RKO (cell line): ENCODE results near the gene SLC7A6.
"Not testable (repeated sequence)": the region's sequence is repeated elsewhere in the genome, so short reads cannot be mapped to it uniquely, and the experiment has no call there.

Experiments used
- DNase-seq: peaks from one replicate; pipeline ENCODE4 v3.0.0-alpha.2; 2016; ENCODE audit warnings: low spot score

SLC7A6 gene

DNA sequence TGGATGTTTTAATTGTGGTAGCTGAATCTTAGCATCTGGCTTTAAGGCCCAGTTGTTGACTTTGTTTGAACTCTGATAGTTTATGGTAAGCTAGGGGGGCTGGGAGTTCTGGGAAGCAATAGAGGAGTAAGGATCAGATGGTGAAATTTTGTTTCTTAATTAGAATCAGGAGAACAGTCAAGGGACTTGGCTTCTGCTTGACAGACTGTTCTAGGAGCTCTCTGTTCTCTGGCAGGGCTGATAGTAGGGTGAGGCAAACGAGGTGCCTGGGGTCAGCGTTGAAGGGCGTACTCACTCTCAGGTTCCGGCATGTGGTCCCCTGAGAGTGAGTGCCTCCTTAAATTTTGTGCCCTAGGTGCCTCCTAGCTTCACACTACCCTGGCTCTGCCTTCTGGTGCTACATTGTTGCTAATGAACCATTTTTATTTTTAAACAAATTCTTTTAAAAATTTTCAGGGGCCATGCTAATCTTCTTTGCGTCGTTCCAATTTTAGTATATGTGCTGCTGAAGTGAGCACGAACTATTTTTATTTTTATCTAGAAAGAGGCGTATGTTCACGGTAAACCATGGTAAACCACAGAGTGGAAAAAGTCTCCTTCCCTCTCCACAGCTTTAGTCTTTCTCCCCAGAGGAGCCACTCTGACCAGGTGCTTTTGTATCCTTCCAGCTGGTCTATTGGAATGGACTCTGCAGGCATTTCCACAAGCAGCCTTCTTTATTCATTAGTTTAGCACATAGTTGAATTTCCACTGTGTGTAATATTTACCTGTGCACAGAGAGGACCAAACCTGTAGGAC, 19.7 kb downstream of the SLC7A6 start:
- DNase-seq = no peak

DNA sequence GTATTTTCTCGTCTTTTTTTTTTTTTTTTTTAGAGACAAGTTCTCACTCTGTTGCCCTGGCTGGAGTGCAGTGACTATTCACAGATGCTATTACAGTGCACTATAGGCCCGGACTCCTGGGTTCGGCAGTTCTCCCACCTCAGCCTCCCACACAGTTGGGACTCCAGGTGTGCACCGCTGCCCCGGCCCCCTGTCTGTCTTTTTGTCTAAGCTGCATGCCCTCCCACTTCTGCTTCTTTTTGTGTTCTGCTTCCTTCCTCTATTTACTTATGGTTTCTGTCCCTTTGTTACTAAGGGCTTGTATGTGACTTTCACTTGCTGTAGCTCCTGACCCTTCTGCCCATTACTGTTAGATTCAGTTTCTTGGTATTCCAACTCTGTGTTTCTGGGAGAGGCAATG, 20.5 kb downstream of the SLC7A6 start:
- no peak for DNase-seq

DNA sequence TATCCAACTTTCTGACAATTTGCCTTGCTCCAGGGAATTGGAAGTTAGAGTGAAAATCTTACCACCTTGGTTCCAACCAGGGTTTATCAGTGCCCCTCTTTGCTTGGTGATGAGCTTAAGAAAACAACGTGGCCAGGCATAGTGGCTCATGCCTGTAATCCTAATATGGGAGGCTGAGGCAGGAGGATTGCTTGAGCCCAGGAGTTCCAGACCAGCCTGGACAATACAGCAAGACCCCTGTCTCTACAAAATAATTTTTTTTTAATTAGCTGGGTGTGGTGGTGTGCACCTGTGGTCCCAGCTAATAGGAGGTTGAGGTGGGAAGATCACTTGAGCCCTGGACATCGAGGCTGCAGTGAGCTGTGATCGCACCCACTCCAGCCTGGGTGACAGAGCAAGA, 21.4 kb downstream of the SLC7A6 start:
- DNase-seq = no peak

DNA sequence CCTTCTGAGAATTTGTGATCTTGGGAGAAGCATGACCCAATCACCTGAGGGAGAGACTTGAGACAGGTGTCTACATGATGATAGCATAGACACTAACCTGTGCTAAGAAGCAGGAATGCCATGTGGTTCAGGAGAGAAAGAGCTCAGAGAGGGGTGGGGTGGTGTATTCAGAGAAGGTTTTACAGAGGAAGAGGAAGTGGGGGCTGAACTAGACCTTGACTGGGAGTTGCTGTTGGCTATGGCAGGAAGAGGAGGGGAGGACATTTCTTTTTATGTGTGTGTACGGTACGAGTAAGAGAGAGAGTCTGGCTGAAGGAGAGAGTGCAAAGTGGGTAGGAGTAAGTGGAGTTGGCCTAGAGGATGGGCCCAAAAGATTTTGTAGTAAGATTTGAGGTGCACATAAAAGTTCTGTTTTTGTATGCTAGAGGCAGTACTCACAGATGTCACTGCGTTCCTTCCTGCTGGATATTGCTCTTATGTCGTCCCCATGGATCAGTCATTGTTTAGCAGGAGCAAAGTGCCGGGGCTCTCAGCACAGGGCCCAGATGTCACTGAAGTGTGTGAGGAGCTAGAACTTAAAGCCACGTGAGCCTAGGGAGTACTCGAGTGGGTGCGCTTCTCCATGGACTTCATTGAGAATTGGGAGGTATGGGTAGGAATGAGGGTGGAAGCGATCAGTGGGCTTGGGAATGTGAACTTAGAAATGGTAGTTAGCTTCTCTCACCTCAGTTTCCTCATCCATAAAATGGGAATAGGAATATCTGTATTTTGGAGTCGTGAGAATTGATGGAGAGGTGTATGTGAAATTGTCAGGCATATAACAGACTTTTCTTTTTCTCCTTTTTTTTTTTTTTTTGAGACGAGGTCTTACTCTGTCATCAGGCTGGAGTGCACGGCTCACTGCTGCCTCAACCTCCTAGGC, 22.1 kb downstream of the SLC7A6 start:
- no peak for DNase-seq

DNA sequence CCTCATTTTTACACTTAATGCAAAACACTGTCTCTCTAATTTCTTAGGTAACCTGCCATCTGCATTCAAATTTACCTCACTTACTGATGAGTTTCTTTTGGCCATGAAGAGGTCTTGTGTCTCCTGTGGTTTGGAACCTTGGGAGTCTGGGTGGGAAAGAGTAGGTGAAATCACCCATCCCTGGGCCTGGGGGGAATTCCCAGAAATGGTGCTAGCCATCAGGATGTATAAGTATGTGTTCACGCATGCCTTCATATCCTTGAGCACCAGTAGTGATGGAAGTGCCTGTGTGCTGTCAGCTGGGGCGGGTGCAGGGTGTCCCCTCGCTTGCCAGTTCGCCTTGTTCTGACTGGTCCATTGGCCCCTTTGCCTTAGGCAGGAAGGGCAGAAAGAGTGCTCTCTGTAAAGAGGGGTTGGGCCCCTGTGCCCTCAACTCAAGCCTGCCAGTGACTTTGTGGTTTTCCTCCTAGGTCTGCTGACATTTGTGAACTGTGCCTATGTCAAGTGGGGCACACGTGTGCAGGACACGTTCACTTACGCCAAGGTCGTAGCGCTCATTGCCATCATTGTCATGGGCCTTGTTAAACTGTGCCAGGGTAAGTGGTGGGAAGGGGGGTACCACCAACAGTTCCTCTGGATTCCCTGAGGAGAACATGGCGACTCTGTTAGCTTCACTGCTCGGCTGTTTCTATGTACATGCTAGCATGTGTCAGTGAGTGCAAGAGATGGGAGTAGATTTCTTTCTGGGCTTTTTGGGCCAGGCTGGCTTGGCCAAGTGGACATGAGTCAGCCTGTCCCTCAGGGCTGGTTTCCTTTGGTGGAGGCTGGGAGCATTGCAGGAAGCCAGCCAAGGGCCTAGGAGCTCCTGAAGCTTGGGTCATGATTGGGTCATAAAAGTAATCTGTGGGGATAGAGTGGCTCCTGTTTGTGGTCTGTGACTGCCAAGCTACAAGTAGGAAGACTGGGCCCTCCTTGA, 23.2 kb downstream of the SLC7A6 start:
- DNase-seq = peak; percentile 40

DNA sequence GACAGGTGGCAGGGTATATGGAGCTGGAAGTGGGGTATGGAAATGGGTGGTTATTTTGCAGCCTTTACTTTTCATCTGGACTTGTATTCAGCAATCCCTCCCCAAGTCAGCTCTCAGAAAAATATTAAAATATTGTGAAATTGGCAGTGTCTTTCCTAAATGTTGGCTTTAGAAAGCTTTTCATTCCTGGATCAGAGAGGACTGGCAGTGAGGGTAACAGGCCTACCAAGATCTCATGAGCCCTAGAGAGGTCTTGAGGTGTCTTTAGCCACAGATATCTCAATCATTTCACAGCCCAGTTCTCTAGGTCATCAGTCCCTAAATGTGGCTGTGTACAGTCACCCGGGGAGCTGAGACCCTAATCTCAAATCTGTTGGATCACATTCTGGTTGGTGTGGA, 23.9 kb downstream of the SLC7A6 start:
- no peak for DNase-seq

DNA sequence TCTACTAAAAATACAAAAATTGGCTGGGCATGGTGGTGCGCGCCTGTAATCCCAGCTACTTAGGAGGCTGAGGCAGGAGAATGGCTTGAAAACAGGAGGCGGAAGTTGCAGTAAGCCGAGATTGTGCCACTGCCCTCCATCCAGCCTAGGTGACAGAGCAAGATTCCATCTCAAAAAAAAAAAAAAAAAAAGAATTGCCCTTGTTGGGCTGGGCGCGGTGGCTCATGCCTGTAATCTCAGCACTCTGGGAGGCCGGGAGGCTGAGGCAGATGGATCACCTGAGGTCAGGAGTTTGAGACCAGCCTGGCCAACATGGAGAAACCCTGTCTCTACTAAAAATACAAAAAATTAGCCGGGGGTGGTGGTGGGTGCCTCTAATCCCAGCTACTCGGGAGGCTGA, 24.5 kb downstream of the SLC7A6 start:
- not testable (repeated sequence) for DNase-seq

DNA sequence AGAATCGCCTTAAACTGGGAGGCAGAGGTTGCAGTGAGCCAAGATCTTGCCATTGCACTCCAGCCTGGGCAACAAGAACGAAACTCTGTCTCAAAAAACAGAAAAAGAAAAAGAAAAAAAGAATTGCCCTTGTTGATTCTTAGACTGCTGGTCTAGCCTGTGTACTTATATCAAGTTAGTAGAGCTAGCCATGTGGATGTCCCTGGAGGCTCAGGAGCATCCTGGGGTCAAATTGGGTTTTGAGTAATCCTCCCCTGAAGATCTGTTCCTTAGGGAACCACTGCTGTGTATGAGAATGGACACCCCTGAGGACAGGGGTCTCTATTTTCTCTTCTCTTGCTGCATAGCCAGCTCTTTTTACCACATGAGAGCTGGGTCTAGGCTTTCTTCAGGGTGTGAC, 24.9 kb downstream of the SLC7A6 start:
- DNase-seq = no peak

DNA sequence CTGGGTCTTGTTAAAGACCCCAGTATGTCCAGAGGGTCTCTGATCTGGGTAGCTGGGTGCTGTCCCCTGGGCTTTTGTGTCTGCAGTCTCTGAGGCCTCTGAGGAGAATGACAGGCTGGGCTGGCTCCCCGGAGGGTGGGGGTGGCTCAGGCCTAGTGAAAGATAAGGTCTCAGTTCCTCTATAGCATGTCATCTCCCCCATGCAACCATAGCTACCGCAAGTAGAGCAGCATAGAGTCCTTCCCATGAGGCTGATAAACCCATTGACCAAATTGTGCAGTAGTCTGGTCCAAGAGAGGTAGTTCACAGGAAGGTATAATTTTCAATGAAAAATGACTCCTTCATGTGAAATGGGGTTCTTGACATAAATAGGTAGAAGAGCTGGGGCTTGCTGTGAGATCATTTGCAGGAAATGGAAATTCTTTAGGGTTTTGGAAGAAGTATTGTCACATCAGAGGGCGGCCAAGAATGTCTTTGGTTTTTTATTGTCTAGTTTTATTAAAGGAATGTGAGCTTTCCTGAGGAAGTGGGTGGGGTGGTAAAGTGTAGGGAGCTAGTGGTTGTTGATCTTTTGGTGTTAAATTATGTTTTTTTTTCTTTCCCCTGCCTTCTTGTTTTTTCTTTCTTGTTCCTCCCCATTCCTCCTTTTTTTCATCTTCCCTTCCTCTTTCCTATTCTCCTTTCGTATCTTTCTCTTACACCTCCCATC, 25.4 kb downstream of the SLC7A6 start:
- DNase-seq = no peak

DNA sequence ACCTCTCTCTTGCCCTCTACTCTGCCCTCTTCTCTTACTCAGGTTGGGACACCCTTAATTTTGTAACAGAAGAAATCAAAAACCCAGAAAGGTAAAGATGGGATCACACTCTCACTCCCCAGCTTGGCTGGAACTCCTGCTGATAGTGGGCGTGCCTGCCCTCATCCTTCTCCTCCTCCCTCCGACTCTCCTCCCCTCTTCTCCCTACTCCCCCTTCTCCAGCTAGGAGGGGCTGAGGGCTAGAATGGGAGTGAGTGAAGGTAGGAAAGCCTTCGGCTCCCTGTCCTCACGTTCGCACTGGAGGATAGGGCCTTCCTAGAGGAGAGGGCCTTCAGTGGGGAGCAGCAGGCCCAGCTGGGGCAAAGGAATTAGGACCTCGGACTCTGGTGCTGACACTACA, 26.1 kb downstream of the SLC7A6 start:
- no peak for DNase-seq

DNA sequence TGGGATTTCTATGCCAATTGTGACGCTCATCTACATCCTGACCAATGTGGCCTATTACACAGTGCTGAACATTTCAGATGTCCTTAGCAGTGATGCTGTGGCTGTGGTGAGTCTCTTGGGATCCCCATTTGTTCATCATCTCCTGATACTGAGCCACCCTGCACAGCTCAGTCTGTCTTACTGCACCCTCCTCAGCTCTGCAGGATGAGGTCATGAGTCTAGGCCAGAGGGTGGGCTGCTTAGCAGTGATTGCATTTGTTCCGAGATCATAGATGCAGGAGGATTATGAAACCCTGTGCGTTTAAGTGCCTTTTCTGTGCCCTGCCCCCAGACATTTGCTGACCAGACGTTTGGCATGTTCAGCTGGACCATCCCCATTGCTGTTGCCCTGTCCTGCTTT, 26.9 kb downstream of the SLC7A6 start:
- no peak for DNase-seq

DNA sequence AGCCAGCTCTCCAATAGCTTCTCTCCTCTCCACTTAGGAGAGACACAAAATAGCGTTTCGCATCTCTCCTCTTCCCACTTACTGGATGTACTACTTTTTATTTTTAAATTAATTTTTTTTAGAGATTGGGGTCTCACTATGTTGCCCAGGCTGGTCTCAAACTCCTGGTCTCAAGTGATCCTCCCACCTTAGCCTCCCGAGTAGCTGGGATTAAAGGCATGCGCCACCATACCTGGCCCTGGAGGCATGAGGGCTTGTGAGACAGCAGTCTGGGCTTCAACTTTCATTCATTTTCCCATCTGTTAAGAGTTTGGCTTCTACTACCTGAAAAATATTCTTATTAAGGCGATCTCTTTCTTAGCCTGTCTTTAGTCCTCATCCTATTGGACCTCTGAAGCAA, 28.1 kb downstream of the SLC7A6 start:
- DNase-seq = no peak

DNA sequence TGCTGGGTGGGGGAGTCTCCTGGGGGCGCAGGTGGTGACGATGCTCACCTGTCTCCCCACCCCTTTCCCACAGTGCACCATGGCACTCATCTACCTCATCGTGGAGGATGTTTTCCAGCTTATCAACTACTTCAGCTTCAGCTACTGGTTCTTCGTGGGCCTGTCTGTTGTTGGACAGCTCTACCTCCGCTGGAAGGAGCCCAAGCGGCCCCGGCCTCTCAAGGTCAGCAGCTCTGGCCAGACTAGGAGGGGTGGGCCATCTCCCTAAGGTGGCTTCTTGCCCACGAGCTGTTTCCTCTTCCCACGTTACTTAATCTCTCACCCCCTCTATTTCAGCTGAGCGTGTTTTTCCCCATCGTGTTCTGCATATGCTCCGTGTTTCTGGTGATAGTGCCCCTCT, 32.0 kb downstream of the SLC7A6 start:
- DNase-seq = no peak

DNA sequence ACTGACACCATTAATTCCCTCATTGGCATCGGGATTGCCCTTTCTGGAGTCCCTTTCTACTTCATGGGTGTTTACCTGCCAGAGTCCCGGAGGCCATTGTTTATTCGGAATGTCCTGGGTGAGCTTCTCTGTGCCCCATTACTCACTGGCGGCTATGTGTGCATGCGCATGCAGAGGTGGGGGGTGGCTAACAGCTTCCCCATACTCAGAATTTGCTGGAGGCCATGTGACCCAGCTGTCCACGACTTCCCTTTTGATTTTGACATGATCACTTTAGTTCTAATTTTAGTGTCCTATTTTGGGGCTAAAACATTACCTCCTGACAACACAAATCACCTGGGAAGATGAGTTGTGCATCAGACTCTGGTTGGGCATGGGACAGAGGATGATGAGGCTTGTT, 32.4 kb downstream of the SLC7A6 start:
- DNase-seq = no peak

DNA sequence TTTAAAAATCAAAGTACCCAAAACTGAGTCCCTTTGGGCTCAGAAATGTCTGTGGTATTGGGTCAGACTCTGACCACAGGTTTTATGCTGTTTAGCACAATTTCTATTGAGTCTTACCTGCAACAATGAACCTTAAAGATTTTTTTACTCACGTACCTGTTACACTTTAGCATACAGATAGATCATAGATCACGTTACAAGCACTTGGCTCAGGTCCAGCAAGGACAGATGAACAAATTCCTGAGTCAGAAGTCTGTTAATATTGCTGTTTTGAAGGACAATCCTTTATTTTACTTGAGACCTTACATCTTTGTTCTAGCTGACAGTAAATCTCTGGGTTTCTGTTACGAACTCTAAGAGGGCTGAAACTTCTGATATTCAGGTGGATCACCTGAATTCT, 33.6 kb downstream of the SLC7A6 start:
- no peak for DNase-seq

DNA sequence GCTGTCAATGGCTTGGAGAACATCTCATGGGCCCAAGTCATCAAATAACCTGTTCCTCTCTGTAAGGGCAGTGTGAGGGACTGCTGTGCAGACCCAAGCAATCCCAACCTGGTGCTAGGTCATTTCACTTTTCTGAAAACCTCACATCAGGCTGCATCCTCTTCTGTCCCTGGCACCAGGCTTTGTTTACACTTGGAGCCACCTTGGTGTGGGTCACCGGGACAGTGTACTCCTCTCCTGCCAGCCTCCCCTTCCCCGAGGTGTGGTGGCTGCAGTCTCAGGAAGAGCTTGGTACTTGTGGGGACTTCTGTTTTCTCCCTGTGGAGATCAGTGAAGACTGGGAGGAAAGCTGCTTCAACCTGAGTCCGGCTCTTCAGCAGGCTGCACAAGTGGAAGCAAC, 34.0 kb downstream of the SLC7A6 start:
- DNase-seq = no peak

DNA sequence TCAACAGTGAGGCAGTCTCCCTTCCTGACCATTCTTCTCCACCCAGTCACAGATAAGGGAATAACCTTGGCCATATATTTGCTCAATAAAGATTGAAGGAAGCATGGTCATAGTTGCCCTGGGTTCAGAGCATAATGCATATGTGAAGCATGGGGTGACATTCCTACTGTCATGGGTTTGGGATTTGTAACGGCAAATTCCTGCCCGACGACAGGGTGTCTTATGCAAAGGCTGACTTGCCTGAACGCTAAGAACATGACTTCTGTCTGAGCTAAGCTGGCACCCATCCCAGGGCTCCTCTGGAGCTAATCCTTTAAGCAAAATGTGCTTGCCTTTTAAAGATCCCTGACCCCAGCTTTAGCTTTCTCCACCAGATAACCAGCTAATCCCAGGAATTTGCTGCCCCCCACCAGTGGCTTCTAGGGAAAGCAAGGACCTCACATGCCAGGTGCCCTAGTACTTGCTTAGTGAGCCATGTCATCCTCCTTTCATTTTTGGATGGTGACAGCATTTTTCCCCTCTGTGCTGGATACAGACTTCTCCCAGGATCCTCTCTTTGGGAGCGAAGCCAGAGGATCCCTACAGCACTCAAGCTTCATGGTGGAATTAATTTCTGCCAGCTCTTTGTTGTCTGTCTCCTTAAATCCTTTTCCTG, 34.7 kb downstream of the SLC7A6 start:
- DNase-seq = peak; percentile 51

DNA sequence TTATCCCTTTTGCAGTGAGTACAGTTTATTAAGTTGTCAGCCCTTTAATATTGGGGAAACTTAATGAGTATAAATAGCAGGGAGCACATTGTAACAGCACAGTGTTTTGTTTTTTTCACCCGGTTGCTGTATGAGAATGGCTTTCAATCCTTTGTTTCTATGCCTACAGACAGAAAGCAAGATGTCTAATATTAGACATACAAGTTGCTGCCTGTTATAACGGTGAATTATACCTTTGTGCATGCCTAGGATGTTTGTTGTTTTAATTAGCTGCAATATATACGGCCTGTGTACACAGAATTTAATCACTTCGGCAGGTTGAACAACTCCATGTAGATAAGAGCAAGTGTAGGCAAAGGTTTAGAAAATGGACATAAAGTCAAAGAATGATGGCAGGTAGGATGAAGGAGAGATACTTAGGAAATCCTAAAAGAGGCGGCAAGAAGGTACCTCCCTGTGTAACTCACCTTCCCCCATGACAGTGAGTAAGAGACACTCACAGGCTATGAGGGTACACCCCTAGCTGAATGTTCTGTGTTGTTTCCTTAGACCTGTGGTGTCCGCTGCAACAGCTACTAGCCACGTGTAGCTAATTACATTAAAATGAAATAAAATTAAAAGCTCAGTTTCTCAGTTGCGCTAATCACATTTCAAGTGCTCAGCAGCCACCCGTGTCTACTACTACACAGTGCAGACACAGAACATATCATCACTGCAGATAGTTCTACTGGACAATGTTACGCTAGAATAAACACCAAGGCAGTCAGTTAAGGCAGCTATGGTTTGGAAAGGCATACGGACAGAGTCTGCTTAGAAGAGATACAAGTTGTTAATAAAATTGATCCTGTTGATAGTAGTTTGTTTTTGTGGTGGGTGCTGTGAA, 35.5 kb downstream of the SLC7A6 start:
- no peak for DNase-seq

DNA sequence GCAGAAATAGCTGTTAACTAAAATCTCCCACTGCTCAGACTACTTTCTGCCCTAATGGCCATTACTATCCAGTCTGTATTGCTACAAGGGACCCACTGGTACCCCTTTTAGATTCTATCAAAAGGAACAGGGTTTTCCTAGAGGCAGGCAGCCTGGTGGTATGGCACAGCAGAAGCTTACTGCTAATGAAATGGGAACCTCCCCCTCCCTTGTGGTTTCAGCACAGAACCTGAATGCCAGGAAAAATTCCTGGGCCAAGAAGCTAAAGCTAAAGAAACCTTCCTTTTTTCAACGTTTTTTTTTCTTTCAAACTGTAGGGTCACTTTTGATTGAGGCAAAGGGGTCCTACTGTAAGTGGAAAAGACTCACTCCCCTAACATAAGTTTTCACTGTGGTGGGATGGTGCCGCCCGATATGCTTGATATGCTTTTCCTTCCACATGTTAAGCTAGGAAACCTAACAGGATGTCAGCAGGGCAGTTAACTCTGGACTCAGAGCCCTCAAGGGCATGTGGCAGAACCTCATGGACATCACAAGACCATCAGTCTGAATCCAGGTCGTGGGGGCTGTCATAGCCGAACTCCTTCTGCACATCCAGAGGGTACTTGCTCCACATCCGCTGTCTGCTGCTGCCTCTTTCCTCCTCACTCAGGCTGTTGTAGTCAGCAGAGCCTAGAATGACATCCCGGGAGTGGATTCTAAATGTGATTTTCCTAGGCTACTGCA, 36.6 kb downstream of the SLC7A6 start:
- DNase-seq = no peak
